HG03432 (cell line): ENCODE results near the gene AVP.

Experiments used
- ATAC-seq: cut with Tn5 transposase; IDR thresholded peaks from one replicate; pipeline ENCODE4 v1.9.1; 2021; ENCODE audit warnings: mild to moderate bottlenecking, moderate library complexity; ENCODE audit not compliant: unreplicated experiment

AVP gene

GRCh38 chr20:3111507-3111906, 27.0 kb upstream of the AVP start:
- ATAC-seq, result no peak

GRCh38 chr20:3109350-3110302, 25.1 kb upstream of the AVP start:
- no peak for ATAC-seq

- ATAC-seq, result no peak
These were observed 23.0 kb upstream of the AVP start for GRCh38 chr20:3107464-3108025.

- no peak for ATAC-seq
These were observed 22.3 kb upstream of the AVP start for GRCh38 chr20:3106658-3107463.

GRCh38 chr20:3106185-3106584, 21.7 kb upstream of the AVP start:
- no peak for ATAC-seq

- no peak for ATAC-seq
These were observed 21.0 kb upstream of the AVP start for GRCh38 chr20:3105256-3106137.

GRCh38 chr20:3103369-3104032, 19.0 kb upstream of the AVP start:
- no peak for ATAC-seq

GRCh38 chr20:3102575-3103368, 18.2 kb upstream of the AVP start:
- ATAC-seq, result no peak

- no peak for ATAC-seq
These were observed 17.4 kb upstream of the AVP start for GRCh38 chr20:3101737-3102574.

GRCh38 chr20:3101251-3101650, 16.7 kb upstream of the AVP start:
- ATAC-seq, result no peak

GRCh38 chr20:3100480-3100879, 16.0 kb upstream of the AVP start:
- ATAC-seq, result no peak

GRCh38 chr20:3094848-3095629, 10.5 kb upstream of the AVP start:
- ATAC-seq, result no peak

- ATAC-seq, result no peak
These were observed 9.4 kb upstream of the AVP start for GRCh38 chr20:3093861-3094361.

- ATAC-seq, result no peak
These were observed 8.3 kb upstream of the AVP start for GRCh38 chr20:3092611-3093379.

GRCh38 chr20:3090565-3090964, 6.0 kb upstream of the AVP start:
- no peak for ATAC-seq

GRCh38 chr20:3088031-3088430, 3.5 kb upstream of the AVP start:
- no peak for ATAC-seq
